Islet of Langerhans (tissue), 1 donor: ENCODE measurements around the gene PIPOX.

Source experiments
- FAIRE-seq: peaks from one replicate; lab custom pipeline; 2011; peaks lifted over from hg19 to GRCh38; lab: Jason Lieb, UNC

PIPOX gene

GRCh38 chr17:29102741-29103181, 59.8 kb downstream of the PIPOX start:
- FAIRE-seq, result no peak

- no peak for FAIRE-seq
These were observed 60.4 kb downstream of the PIPOX start for GRCh38 chr17:29103341-29103740.
